K562 (cell line): Measurements from ENCODE around the gene PEPD. TPM values are rescaled to one million over a fixed set of nuclear protein-coding genes. Genes with fewer than 3 reads are reported as not detected.

Experiments
- CBFA2T2 ChIP-seq: fragments of 450-650 bp; conservative IDR thresholded peaks from 2 replicates; pipeline ENCODE4 v1.6.1; 2017; ENCODE audit warnings: mild to moderate bottlenecking
- ILF3 ChIP-seq: fragments of 450-650 bp; IDR thresholded peaks from 2 replicates; pipeline ENCODE4 v1.6.1; 2018; ENCODE audit warnings: antibody characterized with exemption, mild to moderate bottlenecking, moderate library complexity, borderline replicate concordance
- NR2C1 ChIP-seq, 2 experiments: fragments of 450-650 bp; IDR thresholded peaks; 2 replicates each; pipeline ENCODE4 v1.6.1; 2017; ENCODE audit warnings: mild to moderate bottlenecking in 2 of 2, antibody characterized with exemption in 1 of 2, inconsistent platforms in 1 of 2, missing compliant biosample characterization in 1 of 2, missing genetic modification characterization in 1 of 2
- polyA plus RNA-seq, 8 experiments: library from polyadenylated mRNA; depleted of rRNA in 4 of 8; stranded (reverse) in 5 of 8; unstranded in 3 of 8; fragments of >200 nt; fragmentation: Nextera tagmentation in 2 of 8; fragmentation: Illumina TruSeq in 1 of 8; extraction: Ambion mirVana in 2 of 8; extraction: Trizol in 1 of 8; gene quantifications; 2 replicates each; pipeline versions ENCODE4 v1.2.1 to v1.2.3, GENCODE V29; 2011 to 2014; ENCODE audit warnings: inconsistent platforms in 1 of 8, missing spikeins in 1 of 8
- total RNA-seq, 7 experiments: library from RNA; depleted of rRNA in 6 of 7; stranded (reverse); fragments of >200 nt in 6 of 7; fragmentation: Illumina TruSeq in 2 of 7; extraction: Trizol in 2 of 7; gene quantifications; 2 replicates each; pipeline versions ENCODE4 v1.2.1 to v1.2.3, GENCODE V29; 2011 to 2021; ENCODE audit warnings: low replicate concordance in 1 of 7
- TF ChIP-seq, protein P1 (sequence below): fragments of 250-450 bp; sonication (Bioruptor Pico); IDR thresholded peaks from 2 replicates; pipeline ENCODE4 v1.4.0; 2020
- TF ChIP-seq, protein P2 (sequence below): fragments of 250-450 bp; sonication (Bioruptor Pico); IDR thresholded peaks from 2 replicates; pipeline ENCODE4 v1.8.0; 2022; ENCODE audit warnings: inconsistent platforms
- TF ChIP-seq, protein P3 (sequence below): fragments of 450-650 bp; IDR thresholded peaks from 2 replicates; pipeline ENCODE4 v1.6.1; 2017; ENCODE audit warnings: antibody characterized with exemption, mild to moderate bottlenecking
- TF ChIP-seq, protein P4 (sequence below): sonication (generic); formaldehyde crosslinking; IDR thresholded peaks from 2 replicates; pipeline ENCODE4 v1.8.1; 2023; ENCODE audit warnings: mild to moderate bottlenecking, missing genetic modification reagents

Gene PEPD
- total and polyA plus RNA-seq, 9 of the 15 experiments (the other 6 are each of a cell fraction or from before 2014, with no cell fraction given), result 1.3 to 19.2 (median 16.0) TPM

DNA sequence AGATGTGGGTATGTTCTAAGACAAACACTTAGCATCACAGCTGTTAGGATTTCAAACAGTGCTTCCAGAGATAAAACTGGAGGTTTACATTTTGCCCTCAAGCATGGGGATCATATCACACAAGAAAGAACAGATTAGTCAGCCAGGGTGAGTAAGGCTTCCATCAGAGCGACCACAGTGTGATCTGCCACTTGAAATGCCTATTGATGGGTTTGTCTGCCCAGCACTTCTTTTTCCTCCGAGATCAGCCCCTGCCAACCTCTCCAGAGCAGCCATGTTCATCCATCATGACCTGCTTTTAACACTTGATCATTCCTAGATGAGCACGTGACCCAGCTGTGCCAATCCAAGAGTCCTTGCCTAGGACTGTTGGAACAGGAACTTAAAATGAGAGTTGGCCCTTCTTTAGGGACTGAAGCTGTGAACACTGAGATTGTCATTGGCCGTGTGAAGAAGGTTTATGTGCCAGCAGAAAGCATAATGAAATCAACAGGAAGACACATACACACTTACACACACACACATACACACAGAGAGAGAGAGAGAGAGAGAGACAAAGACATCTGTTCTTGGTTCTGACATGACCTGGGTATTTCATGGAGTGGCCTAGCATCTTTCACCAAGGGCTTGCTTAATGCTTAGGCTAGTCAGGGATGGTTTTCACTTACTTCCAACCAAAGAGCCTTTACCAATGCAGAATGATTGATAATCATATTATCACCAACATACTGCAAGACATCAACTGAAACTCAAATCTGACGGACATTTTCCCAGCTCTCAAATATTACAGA is 153.3 kb downstream of the PEPD start (continued):
- TF ChIP-seq, protein P1, sequence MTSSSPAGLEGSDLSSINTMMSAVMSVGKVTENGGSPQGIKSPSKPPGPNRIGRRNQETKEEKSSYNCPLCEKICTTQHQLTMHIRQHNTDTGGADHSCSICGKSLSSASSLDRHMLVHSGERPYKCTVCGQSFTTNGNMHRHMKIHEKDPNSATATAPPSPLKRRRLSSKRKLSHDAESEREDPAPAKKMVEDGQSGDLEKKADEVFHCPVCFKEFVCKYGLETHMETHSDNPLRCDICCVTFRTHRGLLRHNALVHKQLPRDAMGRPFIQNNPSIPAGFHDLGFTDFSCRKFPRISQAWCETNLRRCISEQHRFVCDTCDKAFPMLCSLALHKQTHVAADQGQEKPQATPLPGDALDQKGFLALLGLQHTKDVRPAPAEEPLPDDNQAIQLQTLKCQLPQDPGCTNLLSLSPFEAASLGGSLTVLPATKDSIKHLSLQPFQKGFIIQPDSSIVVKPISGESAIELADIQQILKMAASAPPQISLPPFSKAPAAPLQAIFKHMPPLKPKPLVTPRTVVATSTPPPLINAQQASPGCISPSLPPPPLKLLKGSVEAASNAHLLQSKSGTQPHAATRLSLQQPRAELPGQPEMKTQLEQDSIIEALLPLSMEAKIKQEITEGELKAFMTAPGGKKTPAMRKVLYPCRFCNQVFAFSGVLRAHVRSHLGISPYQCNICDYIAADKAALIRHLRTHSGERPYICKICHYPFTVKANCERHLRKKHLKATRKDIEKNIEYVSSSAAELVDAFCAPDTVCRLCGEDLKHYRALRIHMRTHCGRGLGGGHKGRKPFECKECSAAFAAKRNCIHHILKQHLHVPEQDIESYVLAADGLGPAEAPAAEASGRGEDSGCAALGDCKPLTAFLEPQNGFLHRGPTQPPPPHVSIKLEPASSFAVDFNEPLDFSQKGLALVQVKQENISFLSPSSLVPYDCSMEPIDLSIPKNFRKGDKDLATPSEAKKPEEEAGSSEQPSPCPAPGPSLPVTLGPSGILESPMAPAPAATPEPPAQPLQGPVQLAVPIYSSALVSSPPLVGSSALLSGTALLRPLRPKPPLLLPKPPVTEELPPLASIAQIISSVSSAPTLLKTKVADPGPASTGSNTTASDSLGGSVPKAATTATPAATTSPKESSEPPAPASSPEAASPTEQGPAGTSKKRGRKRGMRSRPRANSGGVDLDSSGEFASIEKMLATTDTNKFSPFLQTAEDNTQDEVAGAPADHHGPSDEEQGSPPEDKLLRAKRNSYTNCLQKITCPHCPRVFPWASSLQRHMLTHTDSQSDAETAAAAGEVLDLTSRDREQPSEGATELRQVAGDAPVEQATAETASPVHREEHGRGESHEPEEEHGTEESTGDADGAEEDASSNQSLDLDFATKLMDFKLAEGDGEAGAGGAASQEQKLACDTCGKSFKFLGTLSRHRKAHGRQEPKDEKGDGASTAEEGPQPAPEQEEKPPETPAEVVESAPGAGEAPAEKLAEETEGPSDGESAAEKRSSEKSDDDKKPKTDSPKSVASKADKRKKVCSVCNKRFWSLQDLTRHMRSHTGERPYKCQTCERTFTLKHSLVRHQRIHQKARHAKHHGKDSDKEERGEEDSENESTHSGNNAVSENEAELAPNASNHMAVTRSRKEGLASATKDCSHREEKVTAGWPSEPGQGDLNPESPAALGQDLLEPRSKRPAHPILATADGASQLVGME, result no peak
- TF ChIP-seq ILF3 (no peak), CBFA2T2 (no peak), NR2C1 (IDR thresholded peaks at IDR 0.05) (no peak), NR2C1 (tag; IDR thresholded peaks at IDR 0.05) (no peak)
- TF ChIP-seq, protein P2, sequence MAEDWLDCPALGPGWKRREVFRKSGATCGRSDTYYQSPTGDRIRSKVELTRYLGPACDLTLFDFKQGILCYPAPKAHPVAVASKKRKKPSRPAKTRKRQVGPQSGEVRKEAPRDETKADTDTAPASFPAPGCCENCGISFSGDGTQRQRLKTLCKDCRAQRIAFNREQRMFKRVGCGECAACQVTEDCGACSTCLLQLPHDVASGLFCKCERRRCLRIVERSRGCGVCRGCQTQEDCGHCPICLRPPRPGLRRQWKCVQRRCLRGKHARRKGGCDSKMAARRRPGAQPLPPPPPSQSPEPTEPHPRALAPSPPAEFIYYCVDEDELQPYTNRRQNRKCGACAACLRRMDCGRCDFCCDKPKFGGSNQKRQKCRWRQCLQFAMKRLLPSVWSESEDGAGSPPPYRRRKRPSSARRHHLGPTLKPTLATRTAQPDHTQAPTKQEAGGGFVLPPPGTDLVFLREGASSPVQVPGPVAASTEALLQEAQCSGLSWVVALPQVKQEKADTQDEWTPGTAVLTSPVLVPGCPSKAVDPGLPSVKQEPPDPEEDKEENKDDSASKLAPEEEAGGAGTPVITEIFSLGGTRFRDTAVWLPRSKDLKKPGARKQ (CRISPR knock-in tag), result no peak
- TF ChIP-seq, protein P3, sequence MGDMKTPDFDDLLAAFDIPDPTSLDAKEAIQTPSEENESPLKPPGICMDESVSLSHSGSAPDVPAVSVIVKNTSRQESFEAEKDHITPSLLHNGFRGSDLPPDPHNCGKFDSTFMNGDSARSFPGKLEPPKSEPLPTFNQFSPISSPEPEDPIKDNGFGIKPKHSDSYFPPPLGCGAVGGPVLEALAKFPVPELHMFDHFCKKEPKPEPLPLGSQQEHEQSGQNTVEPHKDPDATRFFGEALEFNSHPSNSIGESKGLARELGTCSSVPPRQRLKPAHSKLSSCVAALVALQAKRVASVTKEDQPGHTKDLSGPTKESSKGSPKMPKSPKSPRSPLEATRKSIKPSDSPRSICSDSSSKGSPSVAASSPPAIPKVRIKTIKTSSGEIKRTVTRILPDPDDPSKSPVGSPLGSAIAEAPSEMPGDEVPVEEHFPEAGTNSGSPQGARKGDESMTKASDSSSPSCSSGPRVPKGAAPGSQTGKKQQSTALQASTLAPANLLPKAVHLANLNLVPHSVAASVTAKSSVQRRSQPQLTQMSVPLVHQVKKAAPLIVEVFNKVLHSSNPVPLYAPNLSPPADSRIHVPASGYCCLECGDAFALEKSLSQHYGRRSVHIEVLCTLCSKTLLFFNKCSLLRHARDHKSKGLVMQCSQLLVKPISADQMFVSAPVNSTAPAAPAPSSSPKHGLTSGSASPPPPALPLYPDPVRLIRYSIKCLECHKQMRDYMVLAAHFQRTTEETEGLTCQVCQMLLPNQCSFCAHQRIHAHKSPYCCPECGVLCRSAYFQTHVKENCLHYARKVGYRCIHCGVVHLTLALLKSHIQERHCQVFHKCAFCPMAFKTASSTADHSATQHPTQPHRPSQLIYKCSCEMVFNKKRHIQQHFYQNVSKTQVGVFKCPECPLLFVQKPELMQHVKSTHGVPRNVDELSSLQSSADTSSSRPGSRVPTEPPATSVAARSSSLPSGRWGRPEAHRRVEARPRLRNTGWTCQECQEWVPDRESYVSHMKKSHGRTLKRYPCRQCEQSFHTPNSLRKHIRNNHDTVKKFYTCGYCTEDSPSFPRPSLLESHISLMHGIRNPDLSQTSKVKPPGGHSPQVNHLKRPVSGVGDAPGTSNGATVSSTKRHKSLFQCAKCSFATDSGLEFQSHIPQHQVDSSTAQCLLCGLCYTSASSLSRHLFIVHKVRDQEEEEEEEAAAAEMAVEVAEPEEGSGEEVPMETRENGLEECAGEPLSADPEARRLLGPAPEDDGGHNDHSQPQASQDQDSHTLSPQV, result no peak
- TF ChIP-seq, protein P4, sequence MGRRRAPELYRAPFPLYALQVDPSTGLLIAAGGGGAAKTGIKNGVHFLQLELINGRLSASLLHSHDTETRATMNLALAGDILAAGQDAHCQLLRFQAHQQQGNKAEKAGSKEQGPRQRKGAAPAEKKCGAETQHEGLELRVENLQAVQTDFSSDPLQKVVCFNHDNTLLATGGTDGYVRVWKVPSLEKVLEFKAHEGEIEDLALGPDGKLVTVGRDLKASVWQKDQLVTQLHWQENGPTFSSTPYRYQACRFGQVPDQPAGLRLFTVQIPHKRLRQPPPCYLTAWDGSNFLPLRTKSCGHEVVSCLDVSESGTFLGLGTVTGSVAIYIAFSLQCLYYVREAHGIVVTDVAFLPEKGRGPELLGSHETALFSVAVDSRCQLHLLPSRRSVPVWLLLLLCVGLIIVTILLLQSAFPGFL (CRISPR knock-in tag), result no peak
